ENCODE data around the gene PBRM1. TPM values are rescaled to one million over a fixed set of nuclear protein-coding genes. Genes with fewer than 3 reads are reported as not detected.

The PBRM1 gene
- polyA plus RNA-seq, 1 experiment = 40.6 TPM

DNA sequence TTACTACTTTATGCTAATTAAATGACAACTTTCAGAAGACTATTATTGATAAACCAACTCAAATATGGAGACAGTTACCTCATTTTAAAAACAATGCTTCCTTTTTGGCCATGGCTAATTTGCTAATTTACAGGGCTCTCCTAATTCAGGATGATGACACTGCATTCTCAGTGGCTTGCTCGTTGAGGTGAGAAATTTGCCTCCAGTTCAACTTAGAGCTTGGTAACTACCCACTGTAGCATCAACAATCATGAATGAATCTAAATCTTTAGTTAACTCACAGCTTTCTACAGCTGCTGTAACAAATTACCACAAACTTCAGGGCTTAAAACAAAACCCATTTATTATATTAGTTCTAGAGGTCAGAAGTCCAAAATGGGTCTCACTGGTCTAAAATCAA is 14.0 kb downstream of the PBRM1 start:
- CTCF ChIA-PET = no interaction called here
- Histone ChIP-seq H3K4me3 (ENCODE audit: low read depth, low read length) (no peak overlapping the region), H3K27ac (ENCODE audit: low read depth, low read length) (no peak overlapping the region), H3K9me3 (ENCODE audit: control insufficient read depth, insufficient read depth, low read length) (no peaks in the 10 kb centered on the region), H3K27me3 (ENCODE audit: control insufficient read depth, insufficient read depth, low read length) (no peaks in the 10 kb centered on the region)
- no peak for DNase-seq (ENCODE audit: low read depth, low spot score)
- POLR2A ChIA-PET = interaction anchor here (1.3 to 1.6 kb wide), 2 partner anchors 11 to 19 kb away, joined by 4 to 7 read pairs; no protein-coding TSS in a partner anchor
- TF ChIP-seq, protein P1, sequence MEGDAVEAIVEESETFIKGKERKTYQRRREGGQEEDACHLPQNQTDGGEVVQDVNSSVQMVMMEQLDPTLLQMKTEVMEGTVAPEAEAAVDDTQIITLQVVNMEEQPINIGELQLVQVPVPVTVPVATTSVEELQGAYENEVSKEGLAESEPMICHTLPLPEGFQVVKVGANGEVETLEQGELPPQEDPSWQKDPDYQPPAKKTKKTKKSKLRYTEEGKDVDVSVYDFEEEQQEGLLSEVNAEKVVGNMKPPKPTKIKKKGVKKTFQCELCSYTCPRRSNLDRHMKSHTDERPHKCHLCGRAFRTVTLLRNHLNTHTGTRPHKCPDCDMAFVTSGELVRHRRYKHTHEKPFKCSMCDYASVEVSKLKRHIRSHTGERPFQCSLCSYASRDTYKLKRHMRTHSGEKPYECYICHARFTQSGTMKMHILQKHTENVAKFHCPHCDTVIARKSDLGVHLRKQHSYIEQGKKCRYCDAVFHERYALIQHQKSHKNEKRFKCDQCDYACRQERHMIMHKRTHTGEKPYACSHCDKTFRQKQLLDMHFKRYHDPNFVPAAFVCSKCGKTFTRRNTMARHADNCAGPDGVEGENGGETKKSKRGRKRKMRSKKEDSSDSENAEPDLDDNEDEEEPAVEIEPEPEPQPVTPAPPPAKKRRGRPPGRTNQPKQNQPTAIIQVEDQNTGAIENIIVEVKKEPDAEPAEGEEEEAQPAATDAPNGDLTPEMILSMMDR (IDR thresholded peaks at IDR 0.05; ENCODE audit: low read depth, low read length) = no peak

DNA sequence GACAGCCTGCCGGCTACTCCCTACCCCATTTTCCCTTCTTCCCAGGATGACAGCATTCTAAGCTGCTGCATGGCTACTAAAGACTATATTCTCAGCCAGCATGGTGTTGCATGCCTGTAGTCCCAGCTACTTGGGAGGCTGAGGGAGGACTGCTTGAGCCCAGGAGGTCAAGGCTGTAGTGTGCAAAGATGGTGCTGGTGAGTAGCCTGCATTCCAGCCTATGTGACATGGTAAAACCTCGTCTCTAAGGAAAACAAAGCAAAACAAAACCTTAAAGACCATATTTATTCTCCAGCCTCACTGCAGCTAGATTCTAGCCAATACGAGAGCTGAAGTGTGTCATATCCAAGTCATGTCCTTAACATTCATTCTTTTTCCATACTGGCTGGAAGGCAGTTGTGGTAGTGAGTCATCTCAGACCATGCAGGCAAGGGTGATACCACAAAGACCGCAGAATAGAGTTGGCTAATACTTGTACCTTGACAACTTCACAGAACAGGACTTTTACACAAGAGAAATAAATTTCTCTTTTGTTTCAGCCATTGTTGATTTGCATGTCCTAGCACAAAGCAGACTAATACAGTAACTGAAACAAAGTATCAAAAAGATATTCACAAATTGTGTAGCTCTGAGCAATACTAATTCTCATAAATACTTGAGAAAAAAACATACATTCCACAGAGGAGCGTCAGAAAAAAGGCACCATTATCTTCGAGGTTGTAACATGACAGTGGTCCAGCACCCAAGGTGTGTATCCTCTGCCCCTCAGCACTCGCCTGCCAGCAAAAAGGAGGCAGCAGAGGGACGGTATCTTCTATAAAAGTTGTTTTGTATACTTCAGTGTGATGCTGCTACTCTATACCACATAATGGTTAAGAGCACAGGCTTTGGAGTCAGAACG is 14.8 kb downstream of the PBRM1 start:
- peak overlapping the region; percentile 91 for H3K27ac ChIP-seq (ENCODE audit: low read depth, low read length)
- TF ChIP-seq, protein P1 (IDR thresholded peaks at IDR 0.05; ENCODE audit: low read depth, low read length) = no peak
- no peaks in the 10 kb centered on the region for H3K27me3 ChIP-seq (ENCODE audit: control insufficient read depth, insufficient read depth, low read length)
- peak overlapping the region; percentile 23; the same call in 1 of the 2 replicates for H3K4me3 ChIP-seq (ENCODE audit: low read depth, low read length)
- ChIA-PET POLR2A (interaction anchor here (0.7 to 1.6 kb wide), 7 partner anchors 8 to 56 kb away, joined by 3 to 7 read pairs (median 4); partner anchors contain the start of genes GLT8D1 and SPCS1), CTCF (no interaction called here)
- DNase-seq (ENCODE audit: low read depth, low spot score) = peak; percentile 99
- no peaks in the 10 kb centered on the region for H3K9me3 ChIP-seq (ENCODE audit: control insufficient read depth, insufficient read depth, low read length)

DNA sequence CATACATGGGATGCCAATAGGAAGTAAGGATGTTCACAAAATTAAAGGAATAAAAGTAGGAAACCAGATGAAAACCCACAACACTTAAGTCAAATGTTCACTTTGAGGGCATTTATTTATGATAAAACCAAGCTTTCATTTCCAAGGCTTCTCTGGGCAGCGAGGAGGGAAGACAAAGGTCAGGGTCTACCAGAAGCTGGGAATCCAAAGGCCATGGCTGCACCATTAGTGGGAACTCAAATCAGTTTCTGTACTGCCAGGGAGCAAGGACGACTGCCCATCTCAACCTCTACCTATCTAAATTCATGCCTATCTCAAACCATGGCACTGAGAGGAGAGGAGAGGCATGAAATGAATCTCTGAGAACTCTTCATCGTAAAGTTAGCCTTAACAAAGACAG is 22.6 kb downstream of the PBRM1 start:
- TF ChIP-seq, protein P1 (IDR thresholded peaks at IDR 0.05; ENCODE audit: low read depth, low read length) = no peak
- Histone ChIP-seq H3K4me3 (ENCODE audit: low read depth, low read length) (no peak overlapping the region), H3K9me3 (ENCODE audit: control insufficient read depth, insufficient read depth, low read length) (no peaks in the 10 kb centered on the region), H3K27me3 (ENCODE audit: control insufficient read depth, insufficient read depth, low read length) (no peaks in the 10 kb centered on the region), H3K27ac (ENCODE audit: low read depth, low read length) (no peak overlapping the region)
- ChIA-PET POLR2A (no interaction called here), CTCF (no interaction called here)
- no peak for DNase-seq (ENCODE audit: low read depth, low spot score)

GRCh38 chr3:52660046-52660445 is 25.7 kb downstream of the PBRM1 start:
- DNase-seq (ENCODE audit: low read depth, low spot score) = no peak
- H3K9me3 ChIP-seq (ENCODE audit: control insufficient read depth, insufficient read depth, low read length) = no peaks in the 10 kb centered on the region
- H3K27me3 ChIP-seq (ENCODE audit: control insufficient read depth, insufficient read depth, low read length) = no peaks in the 10 kb centered on the region
- TF ChIP-seq, protein P1 (IDR thresholded peaks at IDR 0.05; ENCODE audit: low read depth, low read length) = no peak
- no peak overlapping the region for H3K4me3 ChIP-seq (ENCODE audit: low read depth, low read length)
- ChIA-PET POLR2A (no interaction called here), CTCF (no interaction called here)
- H3K27ac ChIP-seq (ENCODE audit: low read depth, low read length) = no peak overlapping the region

DNA sequence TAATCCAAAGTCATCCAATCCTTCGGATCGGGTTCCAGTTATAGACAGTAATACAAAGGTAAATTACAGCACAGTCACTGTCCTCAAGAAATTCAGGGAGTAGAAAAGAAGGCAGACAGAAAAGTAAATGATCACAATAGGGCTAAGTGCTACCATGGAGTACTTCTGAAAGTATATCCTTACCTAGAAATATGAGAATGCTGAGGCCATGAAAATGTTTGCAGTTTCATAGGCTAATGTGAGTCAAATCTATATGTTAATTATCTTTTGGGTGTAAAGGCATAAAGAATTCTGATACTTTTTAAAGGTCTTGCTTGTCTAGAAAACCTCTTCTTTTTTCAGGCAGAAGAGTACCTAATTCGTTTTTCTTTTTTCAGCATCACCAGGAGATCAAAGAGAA is 29.8 kb downstream of the PBRM1 start:
- ChIA-PET CTCF (no interaction called here), POLR2A (interaction anchor here (0.6 kb wide), 1 partner anchor 42 kb away, joined by 6 read pairs; no protein-coding TSS in a partner anchor)
- TF ChIP-seq, protein P1 (IDR thresholded peaks at IDR 0.05; ENCODE audit: low read depth, low read length) = no peak
- Histone ChIP-seq H3K27ac (ENCODE audit: low read depth, low read length) (no peak overlapping the region), H3K9me3 (ENCODE audit: control insufficient read depth, insufficient read depth, low read length) (no peaks in the 10 kb centered on the region), H3K4me3 (ENCODE audit: low read depth, low read length) (no peak overlapping the region), H3K27me3 (ENCODE audit: control insufficient read depth, insufficient read depth, low read length) (no peaks in the 10 kb centered on the region)
- no peak for DNase-seq (ENCODE audit: low read depth, low spot score)
